Thoracic aorta (tissue), 2 donors: ENCODE measurements around the gene GOLGA8J. TPM values are rescaled to one million over a fixed set of nuclear protein-coding genes. Genes with fewer than 3 reads are reported as not detected.
"Not testable (repeated sequence)": the region's sequence is repeated elsewhere in the genome, so short reads cannot be mapped to it uniquely, and the experiment has no call there.

Experiments
- ATAC-seq: fragments of 150-250 bp; one replicate; pipeline ENCODE4 v1.8.0; 2017; ENCODE audit warnings: low read depth; ENCODE audit not compliant: insufficient number of reproducible peaks, low FRiP score
- DNase-seq: peaks from one replicate; pipeline ENCODE4 v3.0.0-alpha.2; 2020; ENCODE audit warnings: low spot score
- H3K27ac ChIP-seq, 2 donors: fragments of 200-600 bp; sonication (generic); 1 replicate in 1 of 2; 2 replicates in 1 of 2; pipeline ENCODE4 v1.5.1; 2016; ENCODE audit warnings: mild to moderate bottlenecking in 2 of 2, moderate library complexity in 2 of 2
- H3K27me3 ChIP-seq: fragments of 200-600 bp; sonication (generic); replicated peaks from 2 replicates; pipeline ENCODE4 v1.6.0; 2016; ENCODE audit warnings: mild to moderate bottlenecking; ENCODE audit not compliant: insufficient read depth
- H3K36me3 ChIP-seq: fragments of 200-600 bp; sonication (generic); one replicate; pipeline ENCODE4 v1.5.1; 2016
- H3K4me1 ChIP-seq, 2 donors: fragments of 200-600 bp; sonication (generic); 1 replicate in 1 of 2; 2 replicates in 1 of 2; pipeline versions ENCODE4 v1.5.1 to v1.6.0; 2016; ENCODE audit warnings: low read depth in 2 of 2, mild to moderate bottlenecking in 1 of 2; ENCODE audit not compliant: control insufficient read depth in 1 of 2
- H3K4me3 ChIP-seq: fragments of 200-600 bp; sonication (generic); 2 replicates; pipeline ENCODE4 v1.5.1; 2016; ENCODE audit warnings: mild to moderate bottlenecking
- H3K9me3 ChIP-seq: fragments of 200-600 bp; sonication (generic); 2 replicates; pipeline ENCODE4 v1.5.1; 2016
- total RNA-seq, 2 donors: library from RNA; depleted of rRNA; stranded (reverse); fragments of >200 nt; gene quantifications; one replicate each; pipeline versions ENCODE4 v1.1.0 to v1.2.3, GENCODE V29; 2016

The GOLGA8J gene
- total RNA-seq, 2 donors from 2014 or later = 0.81 to 1.2 TPM

GRCh38 chr15:30103941-30104507 lies 21.3 kb downstream of the GOLGA8J start:
- not testable (repeated sequence) for H3K4me3 ChIP-seq, H3K27ac ChIP-seq, DNase-seq, ATAC-seq, H3K9me3 ChIP-seq, H3K36me3 ChIP-seq, H3K27me3 ChIP-seq, H3K4me1 ChIP-seq

GRCh38 chr15:30110591-30110990 lies 27.8 kb downstream of the GOLGA8J start:
- H3K4me3 ChIP-seq, ATAC-seq, H3K36me3 ChIP-seq, H3K9me3 ChIP-seq, H3K27ac ChIP-seq, DNase-seq, H3K4me1 ChIP-seq, H3K27me3 ChIP-seq: not testable (repeated sequence)

GRCh38 chr15:30130066-30130465 lies 47.3 kb downstream of the GOLGA8J start:
- not testable (repeated sequence) for H3K9me3 ChIP-seq, H3K4me1 ChIP-seq, H3K4me3 ChIP-seq, H3K27me3 ChIP-seq, H3K27ac ChIP-seq, ATAC-seq, H3K36me3 ChIP-seq, DNase-seq

GRCh38 chr15:30134751-30135150 lies 52.0 kb downstream of the GOLGA8J start, which contains the start of gene GOLGA8T:
TSS of gene GOLGA8T (plus strand) at chr15:30135051. CDS start at chr15:30135149, 98 bp downstream.
- H3K27me3 ChIP-seq, H3K36me3 ChIP-seq, DNase-seq, ATAC-seq, H3K27ac ChIP-seq, H3K4me1 ChIP-seq, H3K9me3 ChIP-seq, H3K4me3 ChIP-seq: not testable (repeated sequence)

Other genes with a start within 250 kb of the GOLGA8J start
- gene GOLGA8T, start 52.1 kb downstream of the GOLGA8J start, total RNA-seq = 10 to 100 TPM in 1 of 2 donors, not detected in 1; 11.5 TPM